GM12878 (cell line): ENCODE measurements around the gene CACNG4. TPM values are rescaled to one million over a fixed set of nuclear protein-coding genes. Genes with fewer than 3 reads are reported as not detected.
A peak's percentile ranks its signal among the peaks of the same experiment; 100 is the strongest.

Experiments used
- CHD4 ChIP-seq: fragments of 200-600 bp; sonication (generic); IDR thresholded peaks from 2 replicates; pipeline ENCODE4 v1.6.1; 2016; ENCODE audit warnings: mild to moderate bottlenecking
- DPF2 ChIP-seq: fragments of 450-650 bp; IDR thresholded peaks from 2 replicates; pipeline ENCODE4 v1.6.1; 2017; ENCODE audit warnings: mild to moderate bottlenecking
- IKZF2 ChIP-seq, 2 experiments: fragments of 450-650 bp; IDR thresholded peaks; 2 replicates each; pipeline ENCODE4 v1.6.1; 2017; ENCODE audit warnings: mild to moderate bottlenecking in 2 of 2, moderate library complexity in 2 of 2
- KDM1A ChIP-seq: fragments of 200-600 bp; sonication (generic); IDR thresholded peaks from 2 replicates; pipeline ENCODE4 v1.6.1; 2016; ENCODE audit warnings: borderline replicate concordance
- MEF2B ChIP-seq: fragments of 450-650 bp; IDR thresholded peaks from 2 replicates; pipeline ENCODE4 v1.6.1; 2018; ENCODE audit warnings: mild to moderate bottlenecking, moderate library complexity; ENCODE audit not compliant: partially characterized antibody, poor library complexity, severe bottlenecking
- MYB ChIP-seq: fragments of 150-350 bp; IDR thresholded peaks from 2 replicates; pipeline ENCODE4 v1.6.1; 2014; ENCODE audit warnings: mild to moderate bottlenecking, low read depth, low read length, borderline replicate concordance
- MYC ChIP-seq: IDR thresholded peaks from 2 replicates; pipeline ENCODE4 v1.6.1; 2011; ENCODE audit warnings: mild to moderate bottlenecking, low read length, moderate library complexity, inconsistent platforms; ENCODE audit not compliant: insufficient read depth, insufficient replicate concordance, insufficient read length, severe bottlenecking
- PBX3 ChIP-seq: IDR thresholded peaks from 2 replicates; pipeline ENCODE4 v1.6.1; 2011; ENCODE audit warnings: mild to moderate bottlenecking, low read depth, low read length, moderate library complexity; ENCODE audit not compliant: insufficient replicate concordance
- PKNOX1 ChIP-seq: fragments of 450-650 bp; IDR thresholded peaks from 2 replicates; pipeline ENCODE4 v1.6.1; 2016; ENCODE audit warnings: mild to moderate bottlenecking
- RCOR1 ChIP-seq: conservative IDR thresholded peaks from 2 replicates; pipeline ENCODE4 v1.6.1; 2012; ENCODE audit warnings: low read depth, low read length, improper control_type of control experiment
- RUNX3 ChIP-seq: IDR thresholded peaks from 2 replicates; pipeline ENCODE4 v1.6.1; 2012; ENCODE audit warnings: low read length, inconsistent platforms
- SREBF2 ChIP-seq: IDR thresholded peaks from 2 replicates; pipeline ENCODE4 v1.6.1; 2012; ENCODE audit warnings: mild to moderate bottlenecking, low read length
- TCF3 ChIP-seq: IDR thresholded peaks from 2 replicates; pipeline ENCODE4 v1.6.1; 2012; ENCODE audit warnings: low read depth, mild to moderate bottlenecking, low read length, borderline replicate concordance; ENCODE audit not compliant: insufficient read depth
- polyA plus RNA-seq, 11 experiments: library from polyadenylated mRNA; depleted of rRNA in 4 of 11; unstranded in 6 of 11; stranded (reverse) in 5 of 11; fragments of >200 nt; fragmentation: Nextera tagmentation in 4 of 11; fragmentation: Illumina TruSeq in 1 of 11; extraction: Ambion mirVana in 4 of 11; extraction: Trizol in 1 of 11; gene quantifications; 1 replicate in 1 of 11; 2 replicates in 10 of 11; pipeline versions ENCODE4 v1.2.1 to v1.2.3, GENCODE V29; 2011 to 2016; ENCODE audit warnings: inconsistent platforms in 2 of 11, missing spikeins in 2 of 11, low read depth in 1 of 11
- total RNA-seq, 4 experiments: library from RNA; depleted of rRNA in 3 of 4; stranded (reverse); fragments of >200 nt in 3 of 4; fragmentation: Illumina TruSeq in 1 of 4; extraction: Trizol in 1 of 4; gene quantifications; 2 replicates each; pipeline versions ENCODE4 v1.2.1 to v1.2.3, GENCODE V29; 2013 to 2021

Gene CACNG4
- total and polyA plus RNA-seq, 10 of the 15 experiments (the other 5 are each of a cell fraction or from before 2014, with no cell fraction given) = 0.08 TPM; not detected in 8

GRCh38 chr17:67011527-67012175 lies 47.1 kb downstream of the CACNG4 start (continued):
- TF ChIP-seq MYB (no peak), MYC (no peak), MEF2B (no peak), DPF2 (peak; percentile 25; the same call in 1 of the 2 replicates), IKZF2 (IDR thresholded peaks at IDR 0.05) (peak; percentile 47 to 66), PKNOX1 (peak; percentile 55; the same call in 1 of the 2 replicates), KDM1A (no peak), CHD4 (no peak), RUNX3 (peak; percentile 37; the same call in 1 of the 2 replicates), RCOR1 (no peak), PBX3 (peak; percentile 86), SREBF2 (no peak), TCF3 (peak; percentile 99)
